GM12878 (cell line): ENCODE data around the gene CNNM3. TPM values are rescaled to one million over a fixed set of nuclear protein-coding genes. Genes with fewer than 3 reads are reported as not detected.
A peak's percentile ranks its signal among the peaks of the same experiment; 100 is the strongest.

ENCODE experiments used
- ATAC-seq: fragments of 200-7000 bp; cut with Tn5 transposase; 3 replicates; pipeline ENCODE4 v1.9.1; 2020; ENCODE audit warnings: mild to moderate bottlenecking, moderate library complexity
- BruUV-seq: library from RNA; stranded (reverse); fragments of 400-500 nt; replicated peaks from 2 replicates; lab custom pipeline; 2021; lab: Mats Ljungman, UMichigan
- CTCF ChIA-PET: fragments of 300-600 bp; sonication (Branson Sonifier 250); formaldehyde crosslinking; extraction: SDS; loops from one replicate; lab custom pipeline; 2021; ENCODE audit warnings: inconsistent platforms; lab: Yijun Ruan, JAX
- POLR2A ChIA-PET: fragments of 350-600 bp; formaldehyde crosslinking; extraction: SDS; loops from one replicate; lab custom pipeline; 2021; ENCODE audit warnings: inconsistent platforms; lab: Charles Lee
- RAD21 ChIA-PET: fragments of 300-600 bp; sonication (Branson Sonifier 250); formaldehyde crosslinking; loops from one replicate; lab custom pipeline; 2023; ENCODE audit warnings: antibody characterized with exemption; ENCODE audit not compliant: unreplicated experiment; lab: Charles Lee
- SMC1A ChIA-PET: fragments of 300-600 bp; sonication (Branson Sonifier 250); formaldehyde crosslinking; loops from one replicate; lab custom pipeline; 2023; ENCODE audit not compliant: unreplicated experiment, uncharacterized antibody; lab: Charles Lee
- DNase-seq: peaks from one replicate; pipeline ENCODE4 v3.0.0-alpha.2; 2011; ENCODE audit warnings: low read depth, low spot score
- FAIRE-seq: peaks from 3 replicates; lab custom pipeline; 2011; peaks lifted over from hg19 to GRCh38; lab: Jason Lieb, UNC
- H2AFZ ChIP-seq: 2 replicates; pipeline ENCODE4 v1.6.0; 2011; ENCODE audit warnings: low read depth, low read length, control low read depth; ENCODE audit not compliant: control insufficient read depth
- H3K27ac ChIP-seq: 2 replicates; pipeline ENCODE4 v1.5.1; 2011; ENCODE audit warnings: control low read depth; ENCODE audit not compliant: control insufficient read depth, insufficient read depth
- H3K27me3 ChIP-seq, 2 experiments: replicated peaks in 1 of 2; 2 replicates each; pipeline versions ENCODE4 v1.6.0 to v1.6.1; 2011; ENCODE audit warnings: low read length in 1 of 2; ENCODE audit not compliant: control insufficient read depth in 2 of 2, insufficient read depth in 2 of 2
- H3K36me3 ChIP-seq, 2 experiments: 2 replicates each; pipeline ENCODE4 v1.5.1; 2011; ENCODE audit warnings: low read length in 1 of 2; ENCODE audit not compliant: control insufficient read depth in 2 of 2, insufficient read depth in 2 of 2
- H3K4me1 ChIP-seq: 2 replicates; pipeline ENCODE4 v1.6.1; 2011; ENCODE audit warnings: mild to moderate bottlenecking, low read length, moderate library complexity, mixed read lengths; ENCODE audit not compliant: control insufficient read depth, insufficient read depth
- H3K4me2 ChIP-seq: 2 replicates; pipeline ENCODE4 v1.6.0; 2011; ENCODE audit warnings: control low read depth; ENCODE audit not compliant: control insufficient read depth, insufficient read depth
- H3K4me3 ChIP-seq: fragments of 200-600 bp; sonication (generic); 2 replicates; pipeline ENCODE4 v1.5.1; 2016
- H3K79me2 ChIP-seq: 2 replicates; pipeline ENCODE4 v1.6.0; 2011; ENCODE audit warnings: low read length; ENCODE audit not compliant: control insufficient read depth, insufficient read depth
- H3K9ac ChIP-seq: 2 replicates; pipeline ENCODE4 v1.8.0; 2011; ENCODE audit warnings: low read length, control low read depth, mixed read lengths; ENCODE audit not compliant: control insufficient read depth, insufficient read depth
- H3K9me3 ChIP-seq: replicated peaks from 3 replicates; pipeline ENCODE4 v1.5.1; 2011; ENCODE audit warnings: mild to moderate bottlenecking, low read length; ENCODE audit not compliant: control insufficient read depth, insufficient read depth
- H4K20me1 ChIP-seq: 2 replicates; pipeline ENCODE4 v1.6.0; 2011; ENCODE audit not compliant: control insufficient read depth, insufficient read depth
- ASH2L ChIP-seq: fragments of 300-600, 200-600 bp; sonication (generic); IDR thresholded peaks from 2 replicates; pipeline ENCODE4 v1.6.1; 2017; ENCODE audit warnings: low read depth, mild to moderate bottlenecking, borderline replicate concordance
- BACH1 ChIP-seq: fragments of 450-650 bp; IDR thresholded peaks from 2 replicates; pipeline ENCODE4 v1.6.1; 2017; ENCODE audit warnings: mild to moderate bottlenecking, borderline replicate concordance
- BRCA1 ChIP-seq: IDR thresholded peaks from 2 replicates; pipeline ENCODE4 v1.6.1; 2011; ENCODE audit warnings: low read depth, low read length, improper control_type of control experiment
- CBX3 ChIP-seq: fragments of 200-600 bp; sonication (generic); IDR thresholded peaks from 2 replicates; pipeline ENCODE4 v1.6.1; 2016; ENCODE audit warnings: low read depth, borderline replicate concordance
- CEBPB ChIP-seq, 2 experiments: fragments of 150-350 bp in 1 of 2; IDR thresholded peaks; 2 replicates each; pipeline ENCODE4 v1.6.1; 2012 to 2014; ENCODE audit warnings: low read depth in 2 of 2, low read length in 2 of 2, borderline replicate concordance in 1 of 2, inconsistent platforms in 1 of 2
- EP300 ChIP-seq, 2 experiments: fragments of 150-350 bp in 1 of 2; IDR thresholded peaks; 2 replicates each; pipeline ENCODE4 v1.6.1; 2011 to 2012; ENCODE audit warnings: low read depth in 2 of 2, low read length in 2 of 2, borderline replicate concordance in 1 of 2, improper control_type of control experiment in 1 of 2, inconsistent platforms in 1 of 2; ENCODE audit not compliant: control insufficient read depth in 1 of 2
- GATAD2B ChIP-seq: fragments of 450-650 bp; conservative IDR thresholded peaks from 2 replicates; pipeline ENCODE4 v1.6.1; 2017; ENCODE audit warnings: low read depth, mild to moderate bottlenecking, moderate library complexity
- IKZF1 ChIP-seq: fragments of 450-650 bp; conservative IDR thresholded peaks from 2 replicates; pipeline ENCODE4 v1.6.1; 2017; ENCODE audit warnings: antibody characterized with exemption, mild to moderate bottlenecking
- IRF4 ChIP-seq: IDR thresholded peaks from 2 replicates; pipeline ENCODE4 v1.6.1; 2011; ENCODE audit warnings: low read depth, low read length
- JUND ChIP-seq: IDR thresholded peaks from 2 replicates; pipeline ENCODE4 v1.6.1; 2012; ENCODE audit warnings: low read depth, mild to moderate bottlenecking, low read length, improper control_type of control experiment, moderate library complexity
- LARP7 ChIP-seq: fragments of 450-650 bp; IDR thresholded peaks from 2 replicates; pipeline ENCODE4 v1.6.1; 2017; ENCODE audit warnings: mild to moderate bottlenecking
- MAX ChIP-seq: IDR thresholded peaks from 2 replicates; pipeline ENCODE4 v1.6.1; 2012; ENCODE audit warnings: low read depth, low read length, improper control_type of control experiment
- NR2F1 ChIP-seq: fragments of 450-650 bp; conservative IDR thresholded peaks from 2 replicates; pipeline ENCODE4 v1.6.1; 2017; ENCODE audit warnings: mild to moderate bottlenecking
- POLR2A ChIP-seq: IDR thresholded peaks from 2 replicates; pipeline ENCODE4 v1.6.1; 2011; ENCODE audit warnings: low read depth, mild to moderate bottlenecking, low read length
- POLR2AphosphoS5 ChIP-seq: IDR thresholded peaks from 2 replicates; pipeline ENCODE4 v1.6.1; 2011; ENCODE audit warnings: mild to moderate bottlenecking, low read length, inconsistent platforms
- RFX5 ChIP-seq: IDR thresholded peaks from 2 replicates; pipeline ENCODE4 v1.6.1; 2011; ENCODE audit warnings: low read depth, low read length, improper control_type of control experiment
- RUNX3 ChIP-seq: IDR thresholded peaks from 2 replicates; pipeline ENCODE4 v1.6.1; 2012; ENCODE audit warnings: low read length, inconsistent platforms
- SPI1 ChIP-seq: IDR thresholded peaks from 2 replicates; pipeline ENCODE4 v1.6.1; 2011; ENCODE audit warnings: low read depth, mild to moderate bottlenecking, low read length, moderate library complexity, borderline replicate concordance; ENCODE audit not compliant: insufficient read depth
- STAT3 ChIP-seq: IDR thresholded peaks from 2 replicates; pipeline ENCODE4 v1.6.1; 2011; ENCODE audit warnings: low read depth, low read length, improper control_type of control experiment
- TCF7 ChIP-seq: IDR thresholded peaks from 2 replicates; pipeline ENCODE4 v1.6.1; 2014; ENCODE audit warnings: antibody characterized with exemption, borderline replicate concordance
- ZNF384 ChIP-seq: IDR thresholded peaks from 2 replicates; pipeline ENCODE4 v1.6.1; 2012; ENCODE audit warnings: low read depth, mild to moderate bottlenecking, low read length, improper control_type of control experiment, borderline replicate concordance
- ZSCAN29 ChIP-seq: fragments of 450-650 bp; IDR thresholded peaks from 2 replicates; pipeline ENCODE4 v1.6.1; 2017; ENCODE audit warnings: mild to moderate bottlenecking, moderate library complexity
- WGBS: methylation state at CpG from one replicate; pipeline ENCODE4 v1.1.6; 2016; ENCODE audit warnings: low lambda C conversion rate; ENCODE audit not compliant: insufficient replicate concordance, insufficient coverage; ENCODE audit errors: missing lambda C conversion rate; 5-methylcytosine and 5-hydroxymethylcytosine counted together
- in situ Hi-C: fragments of 300-500 bp; cut with MboI; formaldehyde crosslinking; loops from 9 replicates; pipeline ENCODE4 v1.14.3; 2018; ENCODE audit warnings: mixed read lengths
- intact Hi-C: fragments of 100-400 bp; cut with micrococcal nuclease; formaldehyde crosslinking; loops from one replicate; pipeline ENCODE4 v1.14.2; 2022; ENCODE audit not compliant: unreplicated experiment
- polyA plus RNA-seq, 11 experiments: library from polyadenylated mRNA; depleted of rRNA in 4 of 11; unstranded in 6 of 11; stranded (reverse) in 5 of 11; fragments of >200 nt; fragmentation: Nextera tagmentation in 4 of 11; fragmentation: Illumina TruSeq in 1 of 11; extraction: Ambion mirVana in 4 of 11; extraction: Trizol in 1 of 11; gene quantifications; 1 replicate in 1 of 11; 2 replicates in 10 of 11; pipeline versions ENCODE4 v1.2.1 to v1.2.3, GENCODE V29; 2011 to 2016; ENCODE audit warnings: inconsistent platforms in 2 of 11, missing spikeins in 2 of 11, low read depth in 1 of 11
- total RNA-seq, 4 experiments: library from RNA; depleted of rRNA in 3 of 4; stranded (reverse); fragments of >200 nt in 3 of 4; fragmentation: Illumina TruSeq in 1 of 4; extraction: Trizol in 1 of 4; gene quantifications; 2 replicates each; pipeline versions ENCODE4 v1.2.1 to v1.2.3, GENCODE V29; 2013 to 2021
- TF ChIP-seq, protein P1 (sequence below): fragments of 450-650 bp; IDR thresholded peaks from 2 replicates; pipeline ENCODE4 v1.6.1; 2014; ENCODE audit warnings: mild to moderate bottlenecking
- TF ChIP-seq, protein P2 (sequence below): fragments of 450-650 bp; IDR thresholded peaks from 2 replicates; pipeline ENCODE4 v1.6.1; 2017; ENCODE audit warnings: borderline replicate concordance

Gene CNNM3
- total and polyA plus RNA-seq, 10 of the 15 experiments (the other 5 are each of a cell fraction or from before 2014, with no cell fraction given): 0.72 to 14.3 (median 4.0) TPM

DNA sequence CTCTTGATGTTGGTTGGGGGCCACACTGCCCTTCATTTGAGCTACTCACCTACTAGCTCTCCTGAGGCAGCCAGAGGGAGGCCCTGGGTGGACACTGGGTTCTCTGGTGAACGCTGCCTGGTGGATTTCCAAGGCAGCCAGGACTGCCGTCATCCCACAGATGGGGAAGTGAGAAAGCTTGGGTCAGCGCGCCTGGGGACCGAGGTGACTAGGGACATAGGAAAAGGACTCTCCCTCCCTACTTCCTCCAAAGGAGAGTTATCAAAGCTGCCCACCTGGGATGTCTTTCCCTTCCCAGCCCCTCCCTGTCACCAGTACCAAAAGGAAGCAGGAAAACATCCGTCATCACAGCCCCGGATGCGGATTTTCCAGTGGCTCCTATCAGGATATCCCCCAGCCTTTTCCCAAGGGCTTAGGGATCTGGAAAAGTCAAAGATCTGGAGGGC is 57.6 kb downstream of the CNNM3 start:
- ATAC-seq (peak; percentile 4), FAIRE-seq (peak; percentile 27), DNase-seq (no peak)
- H3K27ac ChIP-seq: peak overlapping the region; percentile 74
- ChIA-PET SMC1A (interaction anchor here (0.7 to 3.1 kb wide), 5 partner anchors 16 to 79 kb away, joined by 3 to 25 read pairs (median 3); partner anchors contain the start of genes ANKRD39 and CNNM3), CTCF (interaction anchor here (0.9 to 5.0 kb wide), 4 partner anchors 9 to 81 kb away, joined by 4 to 31 read pairs (median 14); partner anchors contain the start of gene ANKRD39), RAD21 (interaction anchor here (0.8 to 3.6 kb wide), 11 partner anchors 16 to 345 kb away, joined by 3 to 38 read pairs (median 4); partner anchors contain the start of genes ANKRD39 and ARID5A), POLR2A (interaction anchor here (0.5 to 3.2 kb wide), 10 partner anchors 9 to 865 kb away, joined by 3 to 28 read pairs (median 4); partner anchors contain the start of gene ANKRD39)
- H2AFZ ChIP-seq: no peak overlapping the region
- no peaks in the 10 kb centered on the region for H4K20me1 ChIP-seq
- H3K9ac ChIP-seq: peak overlapping the region; percentile 31
- H3K4me2 ChIP-seq: peak overlapping the region; percentile 71
- H3K27me3 ChIP-seq: no peaks in the 10 kb centered on the region; a peak in 1 of 4 replicates
- no peaks in the 10 kb centered on the region for H3K9me3 ChIP-seq
- H3K4me3 ChIP-seq: peak overlapping the region; percentile 26; the same call in 1 of the 2 replicates
- H3K4me1 ChIP-seq: peaks cover 37% of the 10 kb centered on the region
- no TSS peak for BruUV-seq
- intact Hi-C loops: no loop called here
- no peaks in the 10 kb centered on the region for H3K36me3 ChIP-seq
- H3K79me2 ChIP-seq: peaks cover 11% of the 10 kb centered on the region
- in situ Hi-C loops: no loop called here
- 35% methylated on average over 8 of the region's 8 CpGs for WGBS
- TF ChIP-seq LARP7 (no peak), IRF4 (0 out of 2 replicates have a peak, but pooled peaks have one; percentile 27), NR2F1 (peak; percentile 60), CEBPB (IDR thresholded peaks at IDR 0.05; ENCODE audit: borderline replicate concordance in 1 of 2, low read depth in 2 of 2, low read length in 2 of 2) (no peak), IKZF1 (peak; percentile 90), BACH1 (no peak), TCF7 (no peak), EP300 (IDR thresholded peaks at IDR 0.05; ENCODE audit: borderline replicate concordance in 1 of 2, control insufficient read depth in 1 of 2, low read depth in 2 of 2, low read length in 2 of 2) (no peak), RFX5 (no peak), POLR2A (no peak), RUNX3 (peak; percentile 22), GATAD2B (peak; percentile 48; the same call in 1 of the 2 replicates), ZNF384 (no peak), POLR2AphosphoS5 (no peak), BRCA1 (no peak), STAT3 (no peak), ASH2L (no peak), SPI1 (peak; percentile 93), MAX (no peak), JUND (no peak), CBX3 (no peak), ZSCAN29 (no peak)
- TF ChIP-seq, protein P1, sequence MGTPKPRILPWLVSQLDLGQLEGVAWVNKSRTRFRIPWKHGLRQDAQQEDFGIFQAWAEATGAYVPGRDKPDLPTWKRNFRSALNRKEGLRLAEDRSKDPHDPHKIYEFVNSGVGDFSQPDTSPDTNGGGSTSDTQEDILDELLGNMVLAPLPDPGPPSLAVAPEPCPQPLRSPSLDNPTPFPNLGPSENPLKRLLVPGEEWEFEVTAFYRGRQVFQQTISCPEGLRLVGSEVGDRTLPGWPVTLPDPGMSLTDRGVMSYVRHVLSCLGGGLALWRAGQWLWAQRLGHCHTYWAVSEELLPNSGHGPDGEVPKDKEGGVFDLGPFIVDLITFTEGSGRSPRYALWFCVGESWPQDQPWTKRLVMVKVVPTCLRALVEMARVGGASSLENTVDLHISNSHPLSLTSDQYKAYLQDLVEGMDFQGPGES: no peak
- TF ChIP-seq, protein P2, sequence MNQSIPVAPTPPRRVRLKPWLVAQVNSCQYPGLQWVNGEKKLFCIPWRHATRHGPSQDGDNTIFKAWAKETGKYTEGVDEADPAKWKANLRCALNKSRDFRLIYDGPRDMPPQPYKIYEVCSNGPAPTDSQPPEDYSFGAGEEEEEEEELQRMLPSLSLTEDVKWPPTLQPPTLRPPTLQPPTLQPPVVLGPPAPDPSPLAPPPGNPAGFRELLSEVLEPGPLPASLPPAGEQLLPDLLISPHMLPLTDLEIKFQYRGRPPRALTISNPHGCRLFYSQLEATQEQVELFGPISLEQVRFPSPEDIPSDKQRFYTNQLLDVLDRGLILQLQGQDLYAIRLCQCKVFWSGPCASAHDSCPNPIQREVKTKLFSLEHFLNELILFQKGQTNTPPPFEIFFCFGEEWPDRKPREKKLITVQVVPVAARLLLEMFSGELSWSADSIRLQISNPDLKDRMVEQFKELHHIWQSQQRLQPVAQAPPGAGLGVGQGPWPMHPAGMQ: no peak
